Measurements from ENCODE around the gene PSD4.

Gene PSD4

DNA sequence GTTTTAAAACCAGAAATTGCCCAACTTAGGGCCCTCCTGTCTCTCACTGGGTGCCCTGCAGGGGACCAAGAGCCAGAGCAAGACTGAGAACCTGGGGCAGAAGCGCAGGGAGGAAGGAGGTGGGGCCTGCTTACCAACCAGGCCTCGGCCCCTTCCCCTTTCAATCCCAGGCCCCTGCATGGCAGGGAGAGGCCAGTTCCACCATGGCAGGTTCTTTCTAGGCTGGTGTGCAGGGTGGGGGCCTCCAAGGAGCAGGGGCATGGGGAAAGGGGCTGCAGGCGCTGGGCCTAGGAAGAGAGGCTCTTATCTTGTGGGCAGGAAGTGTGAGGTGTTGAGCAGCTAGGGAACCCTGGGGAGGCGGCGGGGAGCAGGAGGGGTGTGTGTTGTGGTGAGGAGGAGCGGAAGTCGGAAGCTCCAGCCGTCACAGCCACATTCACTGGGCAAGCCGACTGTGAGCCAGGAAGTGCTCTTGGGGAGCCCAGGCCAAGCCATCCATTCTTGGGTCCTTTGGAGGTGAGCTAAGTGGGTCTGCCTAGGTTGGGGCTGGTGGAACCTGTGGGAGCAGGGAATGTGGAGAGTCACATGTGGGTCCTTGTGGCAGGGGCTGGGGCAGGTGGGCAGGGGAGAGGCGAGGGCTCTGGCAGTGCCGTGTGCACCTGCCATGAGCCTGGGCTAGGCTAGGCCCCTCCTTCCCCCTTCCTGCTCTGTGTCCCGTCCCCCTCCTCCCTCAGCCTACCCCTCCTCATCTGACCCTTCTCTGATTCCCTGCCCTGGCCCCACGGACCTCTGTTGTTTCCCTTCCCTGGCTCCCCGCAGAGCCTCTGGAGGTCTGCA lies at the start of gene PSD4:
TSS of gene PSD4 (plus strand) at position 430 of the 834 bp plus-strand sequence. CDS start 8,486 bp downstream, outside the sequence.
- peak; percentile 17 for DNase-seq (ENCODE audit: low read depth)

DNA sequence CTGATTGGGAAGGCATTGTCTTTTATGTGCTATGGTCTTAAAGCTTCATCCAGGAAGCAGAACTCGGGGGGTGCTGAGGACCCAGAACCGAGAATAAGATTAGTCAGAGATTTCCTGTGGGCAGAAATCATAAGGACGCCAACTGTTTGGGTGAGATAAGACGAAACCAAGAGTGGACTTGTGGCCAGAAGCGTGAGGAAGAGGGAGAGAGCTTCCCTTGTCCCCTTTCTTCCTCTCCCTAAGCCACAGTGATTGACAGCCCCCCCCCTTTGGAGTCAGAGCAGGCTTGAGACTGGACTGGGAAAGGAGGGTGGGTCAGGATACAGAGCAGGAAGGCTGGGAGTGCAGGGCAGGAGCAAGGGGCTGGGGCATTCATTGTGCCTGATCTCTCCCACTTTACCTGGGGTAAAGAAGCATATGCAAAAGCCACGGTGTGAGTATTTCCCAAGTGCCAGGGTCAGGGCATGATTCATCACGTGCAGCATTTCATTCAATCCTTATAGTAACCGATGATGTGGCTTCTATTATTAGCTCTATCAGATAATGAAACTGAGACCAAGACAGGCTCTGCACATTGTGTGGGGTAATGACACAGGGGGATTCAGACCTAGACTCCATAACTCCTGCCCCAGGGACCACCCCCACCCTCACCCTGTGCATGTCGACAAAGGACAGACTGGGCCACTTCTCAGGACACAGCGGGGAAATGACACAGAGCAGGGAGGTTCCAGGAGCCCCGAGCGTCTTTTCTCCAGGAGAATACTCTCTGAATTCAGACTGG lies 49.4 kb upstream of the PSD4 start:
- DNase-seq (ENCODE audit: low read depth): peak; percentile 28

DNA sequence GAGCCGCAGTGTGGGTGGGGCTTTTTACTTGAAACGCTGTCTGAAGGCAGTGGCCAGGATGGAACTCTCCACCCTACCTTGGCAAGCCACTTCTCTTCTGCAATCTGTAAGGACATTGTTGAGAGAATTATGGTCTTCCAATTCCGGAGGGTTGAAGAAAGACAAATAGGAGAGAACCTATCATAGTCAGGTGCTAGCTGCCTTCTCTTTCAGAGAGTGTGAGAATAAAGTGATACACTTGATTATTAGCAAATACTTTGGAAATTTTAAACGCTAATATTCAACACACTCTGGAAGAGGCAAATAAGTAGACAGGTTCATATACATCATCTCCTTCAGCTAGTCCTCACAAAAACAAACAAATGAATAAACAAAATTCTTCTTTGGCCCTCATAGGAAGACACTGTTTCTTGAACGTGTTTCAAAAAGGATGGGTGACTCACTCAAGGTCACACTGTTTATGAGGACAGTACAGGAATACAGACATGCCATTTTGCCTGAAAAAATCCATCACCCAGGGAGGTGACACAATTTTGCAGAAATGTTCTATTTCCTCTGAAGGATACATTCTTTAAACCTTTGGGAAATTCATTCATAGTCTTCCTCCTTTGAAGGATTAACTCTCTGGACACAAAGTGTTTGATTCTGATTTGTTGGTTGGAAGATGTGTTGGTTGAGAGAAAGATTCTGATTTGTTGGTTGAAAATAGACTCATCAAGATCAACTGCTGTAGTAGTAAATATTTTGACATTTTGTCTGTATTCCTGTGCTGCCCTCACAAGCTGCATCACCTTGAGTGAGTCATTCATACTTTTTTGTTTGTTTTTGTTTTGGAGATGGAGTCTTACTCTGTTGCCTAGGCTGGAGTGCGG lies 48.6 kb upstream of the PSD4 start:
- DNase-seq (ENCODE audit: low read depth): peak; percentile 11

DNA sequence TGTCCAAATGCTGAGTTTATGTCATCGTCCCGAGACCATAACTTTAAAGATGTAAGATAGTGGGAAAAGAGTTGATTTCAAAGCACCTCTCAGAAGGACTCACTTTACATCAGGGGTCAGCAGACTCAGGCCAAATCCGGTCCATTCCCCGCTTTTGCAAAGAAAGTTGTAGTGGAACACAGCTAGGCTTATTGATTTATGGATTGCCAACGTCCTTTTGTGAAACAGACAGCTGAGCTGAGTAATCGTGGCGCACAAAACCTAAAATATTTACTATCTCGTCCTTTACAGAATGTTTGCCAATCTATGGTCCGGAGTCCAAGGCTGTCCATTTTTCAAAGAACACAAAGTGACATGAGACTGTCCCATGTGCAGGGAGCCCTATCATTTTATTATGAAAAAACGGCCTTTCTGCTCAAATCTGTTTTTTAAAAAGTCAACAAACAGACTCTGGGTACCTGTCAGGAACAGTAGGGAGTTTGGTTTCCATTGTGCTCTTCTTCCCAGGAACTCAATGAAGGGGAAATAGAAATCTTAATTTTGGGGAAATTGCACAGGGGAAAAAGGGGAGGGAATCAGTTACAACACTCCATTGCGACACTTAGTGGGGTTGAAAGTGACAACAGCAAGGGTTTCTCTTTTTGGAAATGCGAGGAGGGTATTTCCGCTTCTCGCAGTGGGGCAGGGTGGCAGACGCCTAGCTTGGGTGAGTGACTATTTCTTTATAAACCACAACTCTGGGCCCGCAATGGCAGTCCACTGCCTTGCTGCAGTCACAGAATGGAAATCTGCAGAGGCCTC lies 46.7 kb upstream of the PSD4 start, which contains the start of gene IL1RN:
TSS of gene IL1RN (plus strand) at position 754 of the 801 bp plus-strand sequence. CDS start at position 781, 27 bp downstream.
- DNase-seq (ENCODE audit: low read depth): no peak

DNA sequence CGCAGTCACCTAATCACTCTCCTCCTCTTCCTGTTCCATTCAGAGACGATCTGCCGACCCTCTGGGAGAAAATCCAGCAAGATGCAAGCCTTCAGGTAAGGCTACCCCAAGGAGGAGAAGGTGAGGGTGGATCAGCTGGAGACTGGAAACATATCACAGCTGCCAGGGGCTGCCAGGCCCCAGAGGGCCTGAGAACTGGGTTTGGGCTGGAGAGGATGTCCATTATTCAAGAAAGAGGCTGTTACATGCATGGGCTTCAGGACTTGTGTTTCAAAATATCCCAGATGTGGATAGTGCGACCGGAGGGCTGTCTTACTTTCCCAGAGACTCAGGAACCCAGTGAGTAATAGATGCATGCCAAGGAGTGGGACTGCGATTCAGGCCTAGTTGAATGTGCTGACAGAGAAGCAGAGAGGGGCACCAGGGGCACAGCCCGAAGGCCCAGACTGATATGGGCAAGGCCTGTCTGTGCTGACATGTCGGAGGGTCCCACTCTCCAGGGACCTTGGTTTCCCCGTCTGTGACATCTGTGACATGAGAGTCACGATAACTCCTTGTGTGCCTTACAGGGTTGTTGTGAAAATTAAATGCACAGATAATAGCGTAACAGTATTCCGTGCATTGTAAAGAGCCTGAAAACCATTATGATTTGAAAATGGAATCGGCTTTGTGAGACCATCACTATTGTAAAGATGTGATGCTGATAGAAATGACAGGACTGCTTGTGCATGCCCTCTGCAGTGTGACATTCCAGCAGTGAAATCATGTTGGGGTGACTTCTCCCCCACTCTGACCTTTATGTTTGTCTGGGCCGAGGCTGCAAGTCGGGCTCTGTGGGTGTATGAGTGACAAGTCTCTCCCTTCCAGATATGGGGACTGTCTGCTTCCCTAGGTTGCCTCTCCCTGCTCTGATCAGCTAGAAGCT lies 45.9 kb upstream of the PSD4 start:
- DNase-seq (ENCODE audit: low read depth): no peak

DNA sequence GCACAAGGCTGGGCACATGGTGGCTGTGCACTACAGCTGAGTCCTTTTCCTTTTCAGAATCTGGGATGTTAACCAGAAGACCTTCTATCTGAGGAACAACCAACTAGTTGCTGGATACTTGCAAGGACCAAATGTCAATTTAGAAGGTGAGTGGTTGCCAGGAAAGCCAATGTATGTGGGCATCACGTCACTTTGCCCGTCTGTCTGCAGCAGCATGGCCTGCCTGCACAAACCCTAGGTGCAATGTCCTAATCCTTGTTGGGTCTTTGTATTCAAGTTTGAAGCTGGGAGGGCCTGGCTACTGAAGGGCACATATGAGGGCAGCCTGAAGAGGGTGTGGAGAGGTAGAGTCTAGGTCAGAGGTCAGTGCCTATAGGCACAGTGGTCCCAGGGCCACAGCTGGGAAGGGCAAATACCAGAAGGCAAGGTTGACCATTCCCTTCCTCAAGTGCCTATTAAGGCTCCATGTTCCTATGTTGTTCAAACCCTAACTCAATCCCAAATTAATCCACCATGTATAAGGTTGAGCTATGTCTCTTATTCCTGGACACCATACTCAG lies 44.2 kb upstream of the PSD4 start:
- DNase-seq (ENCODE audit: low read depth): no peak

DNA sequence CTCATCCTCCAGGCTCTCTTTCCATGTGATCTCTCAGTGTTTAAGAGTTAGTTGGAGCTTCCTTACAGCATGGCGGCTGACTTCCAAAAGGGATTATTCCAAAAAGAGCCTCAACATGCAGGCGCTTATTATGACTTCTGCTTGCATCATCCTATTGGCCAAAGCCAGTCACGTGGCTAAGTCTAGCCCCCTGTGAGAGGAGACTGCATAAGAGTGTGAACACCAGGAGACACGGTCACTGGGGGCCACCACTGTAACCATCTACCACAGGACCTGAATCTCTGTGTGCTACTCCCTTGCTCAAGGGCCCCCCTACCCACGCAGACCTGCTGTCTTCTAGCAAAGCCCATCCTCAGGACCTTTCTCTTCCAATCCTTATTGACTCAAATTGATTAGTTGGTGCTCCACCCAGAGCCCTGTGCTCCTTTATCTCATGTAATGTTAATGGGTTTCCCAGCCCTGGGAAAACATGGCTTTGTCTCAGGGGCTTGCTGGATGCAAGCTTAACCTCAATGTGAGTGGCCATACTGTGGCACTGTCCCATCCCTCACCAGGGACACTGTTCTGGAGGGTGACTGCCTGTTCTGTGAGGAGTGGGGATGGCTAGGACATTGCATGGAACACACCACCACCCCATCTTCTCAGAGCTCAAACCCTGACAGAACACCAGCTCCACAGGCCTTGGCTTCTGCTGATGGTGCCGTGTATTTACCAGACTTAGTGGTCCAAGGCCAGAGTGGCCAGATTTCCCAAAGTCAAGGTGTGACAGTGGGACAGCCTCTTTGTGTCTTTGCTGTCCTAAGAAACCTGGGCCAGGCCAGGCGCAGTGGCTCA lies 42.2 kb upstream of the PSD4 start:
- DNase-seq (ENCODE audit: low read depth): no peak

DNA sequence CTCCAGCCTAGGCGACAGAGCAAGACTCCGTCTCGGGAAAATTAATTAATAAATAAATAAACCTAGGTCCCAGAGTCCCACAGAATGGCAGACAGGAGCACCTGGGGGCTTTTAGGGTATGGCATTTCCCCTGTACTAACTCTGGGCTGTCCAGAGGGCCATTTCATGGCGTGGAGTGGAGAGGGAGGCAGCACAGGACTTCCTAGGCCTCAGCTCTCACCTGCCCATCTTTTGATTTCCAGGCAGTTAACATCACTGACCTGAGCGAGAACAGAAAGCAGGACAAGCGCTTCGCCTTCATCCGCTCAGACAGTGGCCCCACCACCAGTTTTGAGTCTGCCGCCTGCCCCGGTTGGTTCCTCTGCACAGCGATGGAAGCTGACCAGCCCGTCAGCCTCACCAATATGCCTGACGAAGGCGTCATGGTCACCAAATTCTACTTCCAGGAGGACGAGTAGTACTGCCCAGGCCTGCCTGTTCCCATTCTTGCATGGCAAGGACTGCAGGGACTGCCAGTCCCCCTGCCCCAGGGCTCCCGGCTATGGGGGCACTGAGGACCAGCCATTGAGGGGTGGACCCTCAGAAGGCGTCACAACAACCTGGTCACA lies 41.3 kb upstream of the PSD4 start:
- no peak for DNase-seq (ENCODE audit: low read depth)

DNA sequence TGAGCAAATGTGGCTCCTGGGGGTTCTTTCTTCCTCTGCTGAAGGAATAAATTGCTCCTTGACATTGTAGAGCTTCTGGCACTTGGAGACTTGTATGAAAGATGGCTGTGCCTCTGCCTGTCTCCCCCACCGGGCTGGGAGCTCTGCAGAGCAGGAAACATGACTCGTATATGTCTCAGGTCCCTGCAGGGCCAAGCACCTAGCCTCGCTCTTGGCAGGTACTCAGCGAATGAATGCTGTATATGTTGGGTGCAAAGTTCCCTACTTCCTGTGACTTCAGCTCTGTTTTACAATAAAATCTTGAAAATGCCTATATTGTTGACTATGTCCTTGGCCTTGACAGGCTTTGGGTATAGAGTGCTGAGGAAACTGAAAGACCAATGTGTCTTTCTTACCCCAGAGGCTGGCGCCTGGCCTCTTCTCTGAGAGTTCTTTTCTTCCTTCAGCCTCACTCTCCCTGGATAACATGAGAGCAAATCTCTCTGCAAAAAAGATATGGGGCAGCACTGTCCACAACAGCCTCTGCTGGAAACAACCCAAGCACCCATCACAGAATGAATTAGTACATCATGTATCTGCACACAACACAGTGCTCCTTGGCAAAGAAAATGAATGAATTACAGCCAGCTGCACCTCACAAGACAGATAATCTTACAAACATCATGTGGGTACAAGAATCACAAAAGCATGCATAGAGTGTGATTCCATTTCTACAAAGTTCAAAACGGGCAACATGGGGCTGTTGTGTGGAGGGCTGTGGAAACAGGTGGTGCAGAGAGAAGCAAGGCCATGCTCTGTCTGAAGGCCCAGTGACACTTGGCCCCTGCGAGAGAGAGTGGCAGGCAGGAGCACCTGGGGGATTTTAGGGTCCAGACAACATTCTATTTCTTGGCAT lies 39.8 kb upstream of the PSD4 start:
- no peak for DNase-seq (ENCODE audit: low read depth)

DNA sequence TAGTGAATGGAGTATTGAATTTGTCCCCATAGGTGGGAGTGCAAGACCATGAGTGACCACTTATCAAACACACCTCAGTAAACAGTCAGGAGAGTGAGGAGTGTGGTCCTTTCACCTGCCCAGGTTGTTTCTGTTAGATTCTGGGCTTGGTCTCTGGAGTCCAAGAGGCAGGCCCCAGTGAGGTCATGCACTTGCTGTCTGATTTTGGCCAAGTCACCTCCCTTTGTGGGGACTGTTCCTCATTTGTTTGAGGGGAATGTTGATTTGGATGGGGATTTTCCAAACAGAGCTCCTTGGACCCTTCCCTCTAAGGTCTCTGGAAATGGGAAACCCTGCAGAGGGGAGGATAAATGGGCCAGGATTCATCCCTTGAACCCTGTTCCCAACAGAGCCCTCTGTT lies 39.1 kb upstream of the PSD4 start:
- DNase-seq (ENCODE audit: low read depth): no peak

DNA sequence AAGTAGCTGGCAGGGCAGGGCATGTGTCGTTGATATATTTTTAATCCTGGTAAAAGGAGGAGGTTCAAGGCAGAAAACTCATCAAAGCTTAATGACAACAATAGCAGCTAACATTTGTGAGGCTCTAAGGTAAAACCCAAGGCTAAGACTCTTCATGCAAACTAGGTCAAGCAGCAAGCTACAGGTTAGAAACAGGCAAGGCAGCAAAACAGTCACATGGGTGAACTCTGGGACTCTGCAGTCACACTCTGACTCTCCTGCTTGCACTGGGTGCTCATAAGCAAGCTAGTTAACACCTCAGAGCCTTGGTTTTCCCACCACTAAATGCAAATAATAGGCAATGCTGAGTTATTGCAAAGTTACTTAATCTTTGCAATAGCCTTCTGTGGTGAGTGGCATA lies 38.5 kb upstream of the PSD4 start:
- no peak for DNase-seq (ENCODE audit: low read depth)

DNA sequence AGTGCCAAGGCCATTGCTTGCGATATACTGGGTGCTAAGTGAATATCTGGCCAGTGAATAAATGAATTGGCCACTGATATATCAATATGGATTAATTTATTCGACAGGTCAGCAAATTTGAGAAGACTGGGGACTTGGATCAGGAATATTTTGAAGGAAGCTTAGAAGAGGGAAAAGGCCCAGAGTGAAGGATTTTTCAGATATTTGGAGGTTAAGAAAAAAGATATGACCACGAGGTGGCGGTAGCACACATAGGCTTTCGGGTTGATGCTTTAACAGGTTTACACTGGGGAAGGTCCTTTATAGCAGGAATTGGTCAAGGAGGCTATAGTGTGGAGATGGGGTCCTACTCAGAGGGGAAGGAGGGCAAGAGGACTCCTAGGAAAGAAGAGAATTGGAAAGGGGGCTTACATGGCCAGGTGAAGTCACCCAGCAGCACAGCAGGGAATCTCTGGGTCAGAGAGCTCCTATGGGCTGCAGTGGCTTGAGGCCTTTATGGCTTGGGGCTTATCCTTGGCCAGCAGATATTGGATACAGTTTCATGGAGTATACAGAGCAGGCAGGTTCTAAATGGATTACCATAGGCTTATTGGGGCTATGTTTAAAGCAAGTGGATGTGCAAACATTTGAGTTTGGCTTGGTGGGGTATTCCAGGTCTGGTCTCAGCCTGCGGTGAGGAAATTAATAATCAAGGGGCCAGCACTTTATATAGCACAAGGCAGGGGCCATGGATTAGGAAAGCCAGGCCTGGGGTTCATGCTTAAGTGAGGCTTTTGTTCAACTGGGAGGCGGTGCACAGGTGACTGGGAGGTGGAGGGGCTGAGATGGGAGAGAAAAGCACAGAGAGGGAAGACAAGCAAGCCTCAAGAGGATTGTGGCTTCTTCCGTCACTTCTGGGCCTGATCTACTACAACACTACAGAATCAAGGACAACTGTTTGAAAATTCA lies 36.7 kb upstream of the PSD4 start:
- DNase-seq (ENCODE audit: low read depth): peak; percentile 28

DNA sequence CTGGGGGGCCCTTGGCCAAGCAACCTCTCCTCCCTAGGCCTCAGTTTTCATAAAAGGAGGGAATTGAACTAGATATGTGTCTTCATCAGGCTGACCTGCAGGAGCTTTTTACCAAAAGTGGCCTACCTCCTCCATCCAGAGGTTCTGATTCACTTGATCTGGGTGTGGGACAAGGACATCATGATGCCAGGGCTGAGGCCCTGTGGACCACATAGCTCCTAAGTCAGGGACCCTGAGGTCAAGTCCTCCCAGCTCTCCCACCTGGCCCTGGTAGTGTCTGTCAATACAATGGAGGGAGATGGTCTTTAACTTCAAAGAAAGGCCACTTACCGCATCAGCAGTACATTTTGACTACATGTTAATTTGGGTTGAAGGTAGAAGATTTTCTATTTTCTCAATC lies 35.9 kb upstream of the PSD4 start:
- DNase-seq (ENCODE audit: low read depth): no peak

DNA sequence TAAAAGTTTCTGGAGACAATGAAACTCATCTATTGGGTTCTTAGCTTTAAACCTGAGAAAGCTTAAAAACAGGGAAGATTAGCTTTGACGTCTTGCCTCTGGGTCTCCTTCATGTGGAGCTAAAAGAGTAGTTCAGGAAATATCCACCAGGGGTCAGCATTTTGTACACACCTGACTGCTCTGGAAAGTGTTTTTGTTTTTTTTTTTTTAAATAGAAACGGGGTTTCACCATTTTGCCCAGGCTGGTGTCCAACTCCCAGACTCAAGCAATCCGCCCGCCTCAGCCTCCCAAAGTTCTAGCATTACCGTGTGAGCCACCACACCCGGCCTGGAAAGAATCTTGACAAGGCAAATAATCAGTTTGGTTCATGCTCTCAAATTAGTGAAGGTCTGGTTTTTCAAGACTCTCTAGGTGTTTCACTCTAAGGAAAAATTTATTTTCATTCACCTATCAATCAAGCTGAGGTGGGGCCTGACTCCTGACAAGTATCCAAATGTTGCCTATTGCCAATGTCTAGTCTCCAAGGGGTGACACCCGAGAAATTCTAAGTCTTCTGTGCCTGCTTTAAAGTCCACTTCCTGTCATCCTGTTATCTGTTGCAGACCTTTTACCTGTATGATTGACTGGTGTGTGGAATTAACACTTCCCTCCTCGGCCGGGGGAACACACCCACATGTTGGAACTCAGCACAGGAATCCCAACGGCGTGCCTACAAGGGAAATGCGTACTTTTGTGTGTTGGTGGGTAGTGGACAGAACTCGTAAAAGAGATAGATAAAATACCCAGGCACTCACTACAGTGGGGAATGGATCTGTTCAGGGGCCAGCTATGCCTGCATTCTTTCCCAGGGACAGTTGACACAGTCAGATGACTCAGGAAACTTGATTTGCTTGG lies 35.1 kb upstream of the PSD4 start:
- peak; percentile 57 for DNase-seq (ENCODE audit: low read depth)

DNA sequence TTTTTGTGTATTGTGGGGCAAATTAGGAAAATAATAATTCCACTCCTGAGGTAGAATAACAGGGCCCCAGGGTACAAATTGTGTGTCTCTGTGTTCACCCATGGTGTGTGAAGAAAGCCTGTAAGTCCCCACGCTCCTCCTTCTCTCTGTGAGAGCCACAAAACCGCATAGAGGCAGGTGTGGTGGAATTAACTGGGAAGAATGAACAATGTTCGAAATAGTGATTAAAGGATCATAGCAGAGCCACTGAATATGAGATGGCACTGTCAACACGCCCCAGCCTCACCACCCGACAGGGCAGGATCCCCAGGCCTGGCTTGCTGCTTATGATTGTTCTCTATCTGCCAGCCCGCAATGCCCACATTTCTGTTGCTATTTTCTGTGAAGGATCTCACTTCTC lies 32.3 kb upstream of the PSD4 start:
- no peak for DNase-seq (ENCODE audit: low read depth)

Data from amniotic epithelial cell (primary cell).